Measurements from ENCODE around the gene LAMTOR1.

DNA sequence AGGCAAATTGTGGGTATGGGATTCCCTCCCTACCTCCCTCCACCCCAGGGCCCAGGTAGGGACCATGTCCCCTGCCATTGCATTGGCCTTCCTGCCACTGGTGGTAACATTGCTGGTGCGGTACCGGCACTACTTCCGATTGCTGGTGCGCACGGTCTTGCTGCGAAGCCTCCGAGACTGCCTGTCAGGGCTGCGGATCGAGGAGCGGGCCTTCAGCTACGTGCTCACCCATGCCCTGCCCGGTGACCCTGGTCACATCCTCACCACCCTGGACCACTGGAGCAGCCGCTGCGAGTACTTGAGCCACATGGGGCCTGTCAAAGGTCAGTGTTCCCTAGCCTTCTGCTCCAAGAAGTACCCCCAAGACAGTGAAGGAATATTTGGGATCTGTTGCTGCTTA is 2.8 kb upstream of the LAMTOR1 start, which contains the start of gene TOMT:
- TF ChIP-seq, protein P1, sequence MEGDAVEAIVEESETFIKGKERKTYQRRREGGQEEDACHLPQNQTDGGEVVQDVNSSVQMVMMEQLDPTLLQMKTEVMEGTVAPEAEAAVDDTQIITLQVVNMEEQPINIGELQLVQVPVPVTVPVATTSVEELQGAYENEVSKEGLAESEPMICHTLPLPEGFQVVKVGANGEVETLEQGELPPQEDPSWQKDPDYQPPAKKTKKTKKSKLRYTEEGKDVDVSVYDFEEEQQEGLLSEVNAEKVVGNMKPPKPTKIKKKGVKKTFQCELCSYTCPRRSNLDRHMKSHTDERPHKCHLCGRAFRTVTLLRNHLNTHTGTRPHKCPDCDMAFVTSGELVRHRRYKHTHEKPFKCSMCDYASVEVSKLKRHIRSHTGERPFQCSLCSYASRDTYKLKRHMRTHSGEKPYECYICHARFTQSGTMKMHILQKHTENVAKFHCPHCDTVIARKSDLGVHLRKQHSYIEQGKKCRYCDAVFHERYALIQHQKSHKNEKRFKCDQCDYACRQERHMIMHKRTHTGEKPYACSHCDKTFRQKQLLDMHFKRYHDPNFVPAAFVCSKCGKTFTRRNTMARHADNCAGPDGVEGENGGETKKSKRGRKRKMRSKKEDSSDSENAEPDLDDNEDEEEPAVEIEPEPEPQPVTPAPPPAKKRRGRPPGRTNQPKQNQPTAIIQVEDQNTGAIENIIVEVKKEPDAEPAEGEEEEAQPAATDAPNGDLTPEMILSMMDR (conservative IDR thresholded peaks at IDR 0.05), result no peak
- TF ChIP-seq EZH2 (IDR thresholded peaks at IDR 0.05; ENCODE audit: low read depth), result no peak
